Tibial nerve (tissue), 4 donors: ENCODE measurements around the gene P2RY8. TPM values are rescaled to one million over a fixed set of nuclear protein-coding genes. Genes with fewer than 3 reads are reported as not detected.
A peak's percentile ranks its signal among the peaks of the same experiment; 100 is the strongest.

ENCODE experiments used
- DNase-seq, 2 donors: peaks; one replicate each; pipeline ENCODE4 v3.0.0-alpha.2; 2019; ENCODE audit warnings: low spot score in 2 of 2
- H3K27ac ChIP-seq, 4 donors: fragments of 200-600 bp; sonication (generic) in 3 of 4; one replicate each; pipeline ENCODE4 v1.5.1; 2017 to 2019; ENCODE audit warnings: mild to moderate bottlenecking in 1 of 4
- H3K27me3 ChIP-seq, 2 donors: fragments of 200-600 bp; sonication (generic) in 1 of 2; one replicate each; pipeline versions ENCODE4 v1.5.1 to v1.6.0; 2017 to 2019
- H3K36me3 ChIP-seq, 3 donors: fragments of 200-600 bp; sonication (generic); one replicate each; pipeline ENCODE4 v1.5.1; 2018 to 2019
- H3K4me1 ChIP-seq, 4 donors: fragments of 200-600 bp; sonication (generic) in 3 of 4; one replicate each; pipeline ENCODE4 v1.5.1; 2017 to 2019
- H3K4me3 ChIP-seq, 4 donors: fragments of 200-600 bp; sonication (generic) in 3 of 4; one replicate each; pipeline ENCODE4 v1.5.1; 2017 to 2019; ENCODE audit warnings: mild to moderate bottlenecking in 1 of 4, moderate library complexity in 1 of 4
- H3K9me3 ChIP-seq, 4 donors: fragments of 200-600 bp; sonication (generic) in 3 of 4; one replicate each; pipeline ENCODE4 v1.5.1; 2017 to 2019
- EP300 ChIP-seq, 2 donors: sonication (generic); formaldehyde crosslinking; IDR thresholded peaks; one replicate each; pipeline ENCODE4 v1.6.1; 2017; ENCODE audit warnings: antibody characterized with exemption in 2 of 2, mild to moderate bottlenecking in 1 of 2
- POLR2A ChIP-seq, 2 donors: fragments of 450-650 bp; IDR thresholded peaks; one replicate each; pipeline ENCODE4 v1.6.1; 2017; ENCODE audit warnings: antibody characterized with exemption in 2 of 2, mild to moderate bottlenecking in 2 of 2, moderate library complexity in 2 of 2
- WGBS, 2 donors: methylation state at CpG; one replicate each; pipeline ENCODE4 v1.1.5; 2018; 5-methylcytosine and 5-hydroxymethylcytosine counted together
- total RNA-seq, 4 donors: library from RNA; depleted of rRNA; stranded (reverse); fragments of >200 nt; gene quantifications; one replicate each; pipeline ENCODE4 v1.1.0, GENCODE V29; 2016
- TF ChIP-seq, protein P1 (sequence below), 5 experiments: fragments of 200-600 bp in 3 of 5; fragments of 450-650 bp in 2 of 5; sonication (generic) in 3 of 5; IDR thresholded peaks; one replicate each; pipeline ENCODE4 v1.5.1; 2016 to 2019; ENCODE audit warnings: antibody characterized with exemption in 5 of 5, mild to moderate bottlenecking in 3 of 5, moderate library complexity in 2 of 5

The P2RY8 gene
- total RNA-seq, 4 donors from 2014 or later = 0.84 to 2.8 (median 1.2) TPM

DNA sequence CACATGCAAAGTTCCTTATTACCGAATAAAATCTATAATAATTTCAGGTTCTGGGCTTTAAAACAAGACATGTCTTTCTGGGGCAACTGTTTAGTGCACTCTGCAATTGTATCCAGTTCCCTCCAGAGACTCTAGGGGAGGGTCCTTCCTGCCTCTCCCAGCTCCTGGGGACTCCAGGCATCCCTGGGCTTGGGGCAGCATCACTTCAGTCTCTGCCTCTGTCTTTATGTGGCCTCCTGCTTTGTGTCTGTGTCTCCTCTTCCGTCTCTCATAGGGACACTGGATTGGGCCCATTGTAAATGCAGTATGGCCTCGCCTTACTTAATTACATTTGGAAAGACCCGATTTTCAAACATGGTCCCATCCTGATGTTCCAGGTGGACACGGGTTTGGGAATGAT is 73.4 kb downstream of the P2RY8 start:
- no peaks in the 10 kb centered on the region for H3K36me3 ChIP-seq
- H3K4me1 ChIP-seq = peaks cover 0 to 4% (median 0%) of the 10 kb centered on the region in 4 donors
- 79 to 85% methylated on average over 5 of the region's 5 CpGs for WGBS, 2 donors
- TF ChIP-seq POLR2A (IDR thresholded peaks at IDR 0.05) (no peak), EP300 (IDR thresholded peaks at IDR 0.05) (no peak)
- TF ChIP-seq, protein P1, sequence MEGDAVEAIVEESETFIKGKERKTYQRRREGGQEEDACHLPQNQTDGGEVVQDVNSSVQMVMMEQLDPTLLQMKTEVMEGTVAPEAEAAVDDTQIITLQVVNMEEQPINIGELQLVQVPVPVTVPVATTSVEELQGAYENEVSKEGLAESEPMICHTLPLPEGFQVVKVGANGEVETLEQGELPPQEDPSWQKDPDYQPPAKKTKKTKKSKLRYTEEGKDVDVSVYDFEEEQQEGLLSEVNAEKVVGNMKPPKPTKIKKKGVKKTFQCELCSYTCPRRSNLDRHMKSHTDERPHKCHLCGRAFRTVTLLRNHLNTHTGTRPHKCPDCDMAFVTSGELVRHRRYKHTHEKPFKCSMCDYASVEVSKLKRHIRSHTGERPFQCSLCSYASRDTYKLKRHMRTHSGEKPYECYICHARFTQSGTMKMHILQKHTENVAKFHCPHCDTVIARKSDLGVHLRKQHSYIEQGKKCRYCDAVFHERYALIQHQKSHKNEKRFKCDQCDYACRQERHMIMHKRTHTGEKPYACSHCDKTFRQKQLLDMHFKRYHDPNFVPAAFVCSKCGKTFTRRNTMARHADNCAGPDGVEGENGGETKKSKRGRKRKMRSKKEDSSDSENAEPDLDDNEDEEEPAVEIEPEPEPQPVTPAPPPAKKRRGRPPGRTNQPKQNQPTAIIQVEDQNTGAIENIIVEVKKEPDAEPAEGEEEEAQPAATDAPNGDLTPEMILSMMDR (IDR thresholded peaks at IDR 0.05) = no peak
- peaks cover 0 to 45% of the 10 kb centered on the region in 2 donors for H3K27me3 ChIP-seq
- no peak overlapping the region for H3K4me3 ChIP-seq
- DNase-seq = no peak
- H3K9me3 ChIP-seq = no peaks in the 10 kb centered on the region
- no peak overlapping the region for H3K27ac ChIP-seq

DNA sequence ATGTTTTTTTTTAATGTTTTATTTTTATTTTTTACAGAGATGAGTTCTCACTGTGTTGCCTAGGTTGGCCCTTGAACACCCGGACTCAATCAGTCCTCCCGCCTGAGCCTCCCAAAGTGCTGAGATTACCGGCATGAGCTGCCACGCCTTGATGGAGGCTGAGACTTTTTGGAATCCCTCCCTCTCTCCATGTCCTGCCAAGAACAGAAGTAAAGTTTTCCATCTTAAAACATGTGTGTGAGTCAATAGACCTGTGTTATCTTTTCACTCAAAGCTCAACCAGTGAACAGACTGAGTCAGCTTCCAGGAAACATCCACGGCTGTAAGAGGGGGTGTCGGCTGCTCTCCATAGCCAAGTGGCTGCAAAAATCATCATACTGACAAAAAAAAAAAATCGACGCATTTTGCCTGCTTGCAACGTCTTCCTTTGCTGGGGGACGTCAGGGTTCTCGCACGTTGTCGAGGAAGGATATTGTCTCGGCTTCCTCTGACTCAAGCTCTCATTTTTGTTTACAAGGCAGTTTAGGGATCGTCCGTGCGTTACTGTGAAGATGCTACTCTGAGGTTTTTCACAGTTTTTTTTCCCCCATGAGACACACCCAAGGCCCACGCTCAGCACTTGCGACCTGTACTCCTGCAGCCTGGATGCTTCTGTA is 74.3 kb downstream of the P2RY8 start:
- TF ChIP-seq, protein P1 (IDR thresholded peaks at IDR 0.05) = no peak
- TF ChIP-seq EP300 (IDR thresholded peaks at IDR 0.05) = peak in 1 of 2 donors; percentile 30
- no peak for DNase-seq
- Histone ChIP-seq H3K36me3 (no peaks in the 10 kb centered on the region), H3K4me1 (peaks cover 0 to 4% (median 0%) of the 10 kb centered on the region in 4 donors), H3K27me3 (peaks cover 0 to 39% of the 10 kb centered on the region in 2 donors), H3K9me3 (no peaks in the 10 kb centered on the region), H3K4me3 (no peak overlapping the region), H3K27ac (peak overlapping the region in 1 of 4 donors; percentile 14)
- 67 to 68% methylated on average over 19 of the region's 19 CpGs for WGBS, 2 donors

DNA sequence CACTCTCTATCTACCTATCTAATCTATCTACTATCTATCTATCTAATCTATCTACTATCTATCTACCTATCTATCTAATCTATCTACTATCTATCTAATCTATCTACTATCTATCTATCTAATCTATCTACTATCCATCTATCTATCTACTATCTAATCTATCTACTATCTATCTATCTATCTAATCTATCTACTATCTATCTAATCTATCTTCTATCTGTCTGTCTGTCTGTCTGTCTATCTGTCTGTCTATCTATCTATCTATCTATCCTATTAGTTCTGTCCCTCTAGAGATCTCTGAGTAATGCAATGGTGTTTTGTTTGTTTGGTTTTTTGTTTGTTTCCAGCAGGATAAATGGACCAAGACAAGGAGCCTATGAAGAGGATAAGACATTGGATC is 74.9 kb downstream of the P2RY8 start:
- H3K36me3 ChIP-seq = no peaks in the 10 kb centered on the region
- TF ChIP-seq EP300 (IDR thresholded peaks at IDR 0.05) (no peak), POLR2A (IDR thresholded peaks at IDR 0.05) (no peak)
- TF ChIP-seq, protein P1 (IDR thresholded peaks at IDR 0.05) = no peak
- no peaks in the 10 kb centered on the region for H3K9me3 ChIP-seq
- no peak for DNase-seq
- peaks cover 0 to 4% (median 0%) of the 10 kb centered on the region in 4 donors for H3K4me1 ChIP-seq
- H3K4me3 ChIP-seq = no peak overlapping the region
- H3K27me3 ChIP-seq = peaks cover 0 to 34% of the 10 kb centered on the region in 2 donors
- no peak overlapping the region for H3K27ac ChIP-seq

DNA sequence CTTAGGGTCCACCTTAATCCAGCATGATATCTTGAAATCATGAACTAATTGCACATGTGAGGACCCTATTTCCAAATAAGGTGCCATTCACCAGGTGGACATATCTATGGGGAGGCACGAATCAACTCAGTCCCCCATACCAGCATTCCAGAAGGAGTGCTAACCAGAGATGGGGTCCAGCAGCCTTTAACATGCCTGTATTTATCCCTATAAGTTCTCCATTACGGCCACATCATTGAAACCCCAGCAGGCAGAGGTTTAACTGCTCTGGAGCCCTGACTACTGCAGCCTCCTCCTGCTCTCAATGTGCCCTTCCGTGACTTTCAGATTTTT is 81.1 kb downstream of the P2RY8 start:
- TF ChIP-seq, protein P1 (IDR thresholded peaks at IDR 0.05) = no peak
- TF ChIP-seq EP300 (IDR thresholded peaks at IDR 0.05) (no peak), POLR2A (IDR thresholded peaks at IDR 0.05) (no peak)
- H3K4me1 ChIP-seq = peaks cover 0 to 21% (median 14%) of the 10 kb centered on the region in 4 donors
- 63 to 68% methylated on average over 3 of the region's 3 CpGs for WGBS, 2 donors
- no peak overlapping the region for H3K4me3 ChIP-seq
- no peaks in the 10 kb centered on the region for H3K9me3 ChIP-seq
- H3K27me3 ChIP-seq = no peaks in the 10 kb centered on the region
- DNase-seq = no peak
- H3K27ac ChIP-seq = no peak overlapping the region
- no peaks in the 10 kb centered on the region for H3K36me3 ChIP-seq

DNA sequence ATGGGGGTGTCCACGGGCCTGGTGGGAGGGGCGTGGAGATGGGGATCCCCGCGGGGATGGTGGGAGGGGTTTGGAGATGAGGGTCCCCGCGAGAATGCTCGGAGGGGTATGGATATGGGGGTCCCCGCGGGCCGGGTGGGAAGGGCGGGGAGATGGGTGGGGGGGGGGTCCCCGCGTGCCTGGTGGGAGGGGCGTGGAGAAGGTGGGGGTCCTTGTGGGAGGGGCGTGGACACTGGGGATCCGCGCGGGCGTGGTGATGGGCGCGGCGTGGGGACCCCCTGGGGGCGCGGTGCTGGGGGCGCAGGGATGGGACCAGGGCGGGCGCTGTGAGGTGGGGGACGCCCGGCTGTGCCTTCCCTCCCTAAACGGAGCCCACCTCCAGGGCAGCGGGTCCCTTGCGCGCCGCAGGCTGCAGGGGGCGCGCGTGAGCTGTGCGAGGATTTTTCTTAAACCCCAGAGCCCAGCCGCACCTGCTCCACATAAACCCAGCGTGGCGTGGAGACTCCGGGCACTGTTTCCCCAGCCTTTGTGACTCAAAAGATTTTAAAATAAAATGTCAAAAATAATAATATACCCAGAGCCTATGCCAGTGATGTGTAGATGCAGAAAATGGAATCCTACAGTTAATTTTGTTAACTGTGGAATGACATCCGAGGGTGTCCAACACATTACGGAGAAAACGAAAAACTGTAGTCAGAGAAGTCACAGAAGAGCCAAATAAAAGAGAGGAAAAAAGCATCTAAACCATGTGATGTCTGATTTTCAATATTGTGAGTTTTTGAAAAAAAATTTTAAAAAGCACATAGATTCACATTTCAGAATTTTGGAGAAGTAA is 82.8 kb downstream of the P2RY8 start:
- H3K36me3 ChIP-seq = peaks cover 0 to 2% (median 0%) of the 10 kb centered on the region in 3 donors
- peak; percentile 78 to 80 for DNase-seq
- peak in 1 of 2 donors; percentile 22 for TF ChIP-seq EP300 (IDR thresholded peaks at IDR 0.05)
- TF ChIP-seq, protein P1 (IDR thresholded peaks at IDR 0.05) = peak; percentile 95 to 97 (median 97)
- TF ChIP-seq POLR2A (IDR thresholded peaks at IDR 0.05) = no peak
- WGBS, 2 donors = 2% methylated on average over 24 to 36 of the region's 45 CpGs
- H3K4me1 ChIP-seq = peaks cover 0 to 30% (median 16%) of the 10 kb centered on the region in 4 donors
- H3K9me3 ChIP-seq = no peaks in the 10 kb centered on the region
- peak overlapping the region; percentile 44 to 100 (median 66) for H3K4me3 ChIP-seq
- peak overlapping the region in 3 of 4 donors; percentile 60 to 93 (median 70) for H3K27ac ChIP-seq
- H3K27me3 ChIP-seq = no peaks in the 10 kb centered on the region
